ENCODE measurements around the gene VPS50.

The VPS50 gene

GRCh38 chr7:93359520-93360198 is 127.5 kb downstream of the VPS50 start:
- TF ChIP-seq, protein P1, sequence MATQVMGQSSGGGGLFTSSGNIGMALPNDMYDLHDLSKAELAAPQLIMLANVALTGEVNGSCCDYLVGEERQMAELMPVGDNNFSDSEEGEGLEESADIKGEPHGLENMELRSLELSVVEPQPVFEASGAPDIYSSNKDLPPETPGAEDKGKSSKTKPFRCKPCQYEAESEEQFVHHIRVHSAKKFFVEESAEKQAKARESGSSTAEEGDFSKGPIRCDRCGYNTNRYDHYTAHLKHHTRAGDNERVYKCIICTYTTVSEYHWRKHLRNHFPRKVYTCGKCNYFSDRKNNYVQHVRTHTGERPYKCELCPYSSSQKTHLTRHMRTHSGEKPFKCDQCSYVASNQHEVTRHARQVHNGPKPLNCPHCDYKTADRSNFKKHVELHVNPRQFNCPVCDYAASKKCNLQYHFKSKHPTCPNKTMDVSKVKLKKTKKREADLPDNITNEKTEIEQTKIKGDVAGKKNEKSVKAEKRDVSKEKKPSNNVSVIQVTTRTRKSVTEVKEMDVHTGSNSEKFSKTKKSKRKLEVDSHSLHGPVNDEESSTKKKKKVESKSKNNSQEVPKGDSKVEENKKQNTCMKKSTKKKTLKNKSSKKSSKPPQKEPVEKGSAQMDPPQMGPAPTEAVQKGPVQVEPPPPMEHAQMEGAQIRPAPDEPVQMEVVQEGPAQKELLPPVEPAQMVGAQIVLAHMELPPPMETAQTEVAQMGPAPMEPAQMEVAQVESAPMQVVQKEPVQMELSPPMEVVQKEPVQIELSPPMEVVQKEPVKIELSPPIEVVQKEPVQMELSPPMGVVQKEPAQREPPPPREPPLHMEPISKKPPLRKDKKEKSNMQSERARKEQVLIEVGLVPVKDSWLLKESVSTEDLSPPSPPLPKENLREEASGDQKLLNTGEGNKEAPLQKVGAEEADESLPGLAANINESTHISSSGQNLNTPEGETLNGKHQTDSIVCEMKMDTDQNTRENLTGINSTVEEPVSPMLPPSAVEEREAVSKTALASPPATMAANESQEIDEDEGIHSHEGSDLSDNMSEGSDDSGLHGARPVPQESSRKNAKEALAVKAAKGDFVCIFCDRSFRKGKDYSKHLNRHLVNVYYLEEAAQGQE (IDR thresholded peaks at IDR 0.05; ENCODE audit: insufficient read depth in 1 of 2, low read depth in 2 of 2, low read length in 2 of 2), result no peak
- TF ChIP-seq TAF1 (IDR thresholded peaks at IDR 0.05; ENCODE audit: borderline replicate concordance, insufficient read depth, low read length), result no peak
- TF ChIP-seq FOXP2 (optimal IDR thresholded peaks at IDR 0.05; ENCODE audit: borderline replicate concordance, extremely low read depth, extremely low read length, insufficient read depth), result no peak
- TF ChIP-seq SIN3A (IDR thresholded peaks at IDR 0.05; ENCODE audit: borderline replicate concordance, insufficient read depth, low read length), result no peak
- TF ChIP-seq POLR2AphosphoS5 (IDR thresholded peaks at IDR 0.05; ENCODE audit: low read depth, low read length), result no peak

GRCh38 chr7:93361853-93362252 is 129.7 kb downstream of the VPS50 start:
- TF ChIP-seq SIN3A (IDR thresholded peaks at IDR 0.05; ENCODE audit: borderline replicate concordance, insufficient read depth, low read length) (no peak), FOXP2 (optimal IDR thresholded peaks at IDR 0.05; ENCODE audit: borderline replicate concordance, extremely low read depth, extremely low read length, insufficient read depth) (no peak), TAF1 (IDR thresholded peaks at IDR 0.05; ENCODE audit: borderline replicate concordance, insufficient read depth, low read length) (no peak), POLR2AphosphoS5 (IDR thresholded peaks at IDR 0.05; ENCODE audit: low read depth, low read length) (no peak)
- TF ChIP-seq, protein P1 (IDR thresholded peaks at IDR 0.05; ENCODE audit: insufficient read depth in 1 of 2, low read depth in 2 of 2, low read length in 2 of 2), result no peak

DNA sequence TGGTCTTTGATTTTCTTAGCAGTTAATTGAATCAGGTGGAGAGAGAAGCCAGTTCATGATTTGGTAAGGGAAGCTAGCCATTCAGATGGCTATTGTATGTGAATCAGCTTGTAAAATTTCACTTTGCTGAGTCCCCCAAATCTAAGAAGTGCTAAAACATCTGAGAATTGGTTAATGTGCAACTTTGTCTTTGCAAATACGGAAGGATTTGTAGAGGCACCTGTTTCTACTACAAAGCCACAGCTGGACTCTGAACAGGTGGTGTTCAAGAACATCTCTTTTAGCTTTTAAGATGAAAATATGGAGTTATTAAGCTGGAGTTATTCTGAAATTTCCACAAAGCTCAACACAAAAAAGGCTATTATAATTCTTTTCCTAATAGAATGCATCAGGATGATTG is 132.6 kb downstream of the VPS50 start:
- TF ChIP-seq, protein P1 (IDR thresholded peaks at IDR 0.05; ENCODE audit: insufficient read depth in 1 of 2, low read depth in 2 of 2, low read length in 2 of 2), result no peak

DNA sequence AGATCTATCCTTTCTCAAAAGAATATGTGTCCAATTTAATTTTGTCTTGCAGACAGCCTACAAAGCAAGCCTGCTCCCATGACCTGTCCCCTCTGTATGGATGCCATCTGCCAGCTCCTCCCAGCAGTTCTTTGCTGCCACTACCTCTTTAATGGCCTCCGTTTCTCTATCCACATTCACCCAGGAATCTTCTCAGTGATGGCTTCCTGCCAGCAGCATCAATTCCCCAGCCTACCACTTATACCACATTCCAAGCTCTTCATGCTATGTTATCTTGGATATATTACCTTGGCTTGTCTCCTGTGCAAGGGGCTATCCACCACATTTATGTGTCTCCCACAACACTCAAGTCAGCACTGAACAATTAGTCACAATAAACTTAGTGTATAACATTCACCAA is 133.2 kb downstream of the VPS50 start:
- TF ChIP-seq SIN3A (IDR thresholded peaks at IDR 0.05; ENCODE audit: borderline replicate concordance, insufficient read depth, low read length), result no peak
- no peak for TF ChIP-seq POLR2AphosphoS5 (IDR thresholded peaks at IDR 0.05; ENCODE audit: low read depth, low read length)
- no peak for TF ChIP-seq FOXP2 (optimal IDR thresholded peaks at IDR 0.05; ENCODE audit: borderline replicate concordance, extremely low read depth, extremely low read length, insufficient read depth)
- no peak for TF ChIP-seq TAF1 (IDR thresholded peaks at IDR 0.05; ENCODE audit: borderline replicate concordance, insufficient read depth, low read length)
- TF ChIP-seq, protein P1 (IDR thresholded peaks at IDR 0.05; ENCODE audit: insufficient read depth in 1 of 2, low read depth in 2 of 2, low read length in 2 of 2), result no peak

DNA sequence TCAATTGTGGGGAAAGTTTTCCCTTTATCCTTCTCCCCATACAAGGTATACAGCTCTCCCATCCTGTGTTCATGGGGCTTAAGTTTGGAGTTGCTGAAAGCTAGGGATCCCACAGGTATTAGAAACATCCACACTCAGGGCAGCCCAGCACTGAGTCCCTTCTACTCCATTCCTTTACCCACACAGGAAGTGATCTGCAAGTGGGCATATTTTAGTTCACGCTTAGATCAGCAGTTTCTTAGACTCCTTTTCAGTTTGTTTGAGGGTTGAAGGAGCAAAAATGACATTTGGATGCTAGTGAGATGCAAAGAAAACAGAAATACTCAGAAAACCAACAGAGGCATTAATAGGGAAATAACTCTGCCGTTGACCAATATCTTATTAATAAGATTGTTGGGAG is 134.7 kb downstream of the VPS50 start:
- no peak for TF ChIP-seq POLR2AphosphoS5 (IDR thresholded peaks at IDR 0.05; ENCODE audit: low read depth, low read length)
- TF ChIP-seq TAF1 (IDR thresholded peaks at IDR 0.05; ENCODE audit: borderline replicate concordance, insufficient read depth, low read length), result no peak
- TF ChIP-seq, protein P1 (IDR thresholded peaks at IDR 0.05; ENCODE audit: insufficient read depth in 1 of 2, low read depth in 2 of 2, low read length in 2 of 2), result no peak
- TF ChIP-seq SIN3A (IDR thresholded peaks at IDR 0.05; ENCODE audit: borderline replicate concordance, insufficient read depth, low read length), result no peak
- no peak for TF ChIP-seq FOXP2 (optimal IDR thresholded peaks at IDR 0.05; ENCODE audit: borderline replicate concordance, extremely low read depth, extremely low read length, insufficient read depth)
